K562 (cell line): Measurements from ENCODE around the gene RFT1. TPM values are rescaled to one million over a fixed set of nuclear protein-coding genes. Genes with fewer than 3 reads are reported as not detected.

Source experiments
- ATAC-seq: fragments of 200-7000 bp; cut with Tn5 transposase; 3 replicates; pipeline ENCODE4 v1.9.1; 2020; ENCODE audit warnings: moderate library complexity
- BruUV-seq: library from RNA; stranded (reverse); fragments of 400-500 nt; replicated peaks from 2 replicates; lab custom pipeline; 2021; lab: Mats Ljungman, UMichigan
- CTCF ChIA-PET: fragments of 300-600 bp; formaldehyde crosslinking; extraction: SDS; loops from one replicate; lab custom pipeline; 2021; ENCODE audit warnings: low intra/inter-chr PET ratio; lab: Yijun Ruan, JAX
- POLR2A ChIA-PET: fragments of 300-600, 350-650 bp; sonication (Branson Sonifier 250); formaldehyde crosslinking; extraction: SDS; loops from one replicate; lab custom pipeline; 2021; ENCODE audit warnings: antibody characterized with exemption, inconsistent platforms; lab: Yijun Ruan, JAX
- DNase-seq, 4 experiments: peaks; one replicate each; pipeline versions ENCODE4 v3.0.0 to v3.0.0-alpha.2; 2011 to 2018; ENCODE audit warnings: low spot score in 3 of 4, mixed read lengths in 3 of 4; ENCODE audit errors: extremely low read depth in 1 of 4
- FAIRE-seq: peaks from 2 replicates; lab custom pipeline; 2011; peaks lifted over from hg19 to GRCh38; lab: Jason Lieb, UNC
- H2AFZ ChIP-seq: 2 replicates; pipeline ENCODE4 v1.6.0; 2011; ENCODE audit warnings: low read depth, low read length, control low read depth, inconsistent platforms
- H3K27ac ChIP-seq: fragments of 200-600 bp; 3 replicates; pipeline ENCODE4 v1.8.0; 2011; ENCODE audit warnings: low read depth, mild to moderate bottlenecking, control low read depth, inconsistent platforms, low read length, moderate library complexity, mixed read lengths; ENCODE audit errors: extremely low read depth
- H3K27me3 ChIP-seq, 2 experiments: fragments of 300-600 bp in 1 of 2; 2 replicates in 1 of 2; 3 replicates in 1 of 2; pipeline versions ENCODE4 v1.6.0 to v1.8.0; 2011; ENCODE audit warnings: inconsistent platforms in 2 of 2, low read length in 2 of 2, mild to moderate bottlenecking in 1 of 2, mixed read lengths in 1 of 2, moderate library complexity in 1 of 2; ENCODE audit not compliant: control insufficient read depth in 2 of 2, insufficient read depth in 2 of 2
- H3K36me3 ChIP-seq: fragments of 300-600 bp; 3 replicates; pipeline ENCODE4 v1.8.0; 2011; ENCODE audit warnings: mild to moderate bottlenecking, low read length, inconsistent platforms; ENCODE audit not compliant: control insufficient read depth, insufficient read depth
- H3K4me1 ChIP-seq, 2 experiments: fragments of 200-600 bp in 1 of 2; replicated peaks in 1 of 2; 2 replicates in 1 of 2; 3 replicates in 1 of 2; pipeline versions ENCODE4 v1.5.1 to v1.8.0; 2011; ENCODE audit warnings: inconsistent platforms in 2 of 2, low read length in 2 of 2, mild to moderate bottlenecking in 1 of 2, mixed read lengths in 1 of 2, moderate library complexity in 1 of 2; ENCODE audit not compliant: control insufficient read depth in 2 of 2, insufficient read depth in 2 of 2
- H3K4me2 ChIP-seq: 2 replicates; pipeline ENCODE4 v1.6.1; 2011; ENCODE audit warnings: low read length, control low read depth, inconsistent platforms, mixed read lengths; ENCODE audit not compliant: insufficient read depth
- H3K4me3 ChIP-seq: fragments of 200-600 bp; sonication (generic), shearing (Covaris generic); 2 replicates; pipeline ENCODE4 v1.5.1; 2016; ENCODE audit warnings: control low read depth, inconsistent platforms
- H3K79me2 ChIP-seq: fragments of 200-600 bp; 3 replicates; pipeline ENCODE4 v1.8.0; 2011; ENCODE audit warnings: low read length, inconsistent platforms; ENCODE audit not compliant: control insufficient read depth, insufficient read depth
- H3K9ac ChIP-seq, 2 experiments: 2 replicates each; pipeline versions ENCODE4 v1.6.0 to v1.6.1; 2011; ENCODE audit warnings: low read depth in 2 of 2, low read length in 2 of 2, control low read depth in 1 of 2, inconsistent platforms in 1 of 2, mild to moderate bottlenecking in 1 of 2, mixed read lengths in 1 of 2; ENCODE audit not compliant: insufficient read depth in 1 of 2
- H3K9me1 ChIP-seq: one replicate; pipeline ENCODE4 v1.6.0; 2011; ENCODE audit warnings: inconsistent platforms, mild to moderate bottlenecking, low read length, moderate library complexity; ENCODE audit not compliant: control insufficient read depth, insufficient read depth
- H3K9me3 ChIP-seq: replicated peaks from 2 replicates; pipeline ENCODE4 v1.5.1; 2011; ENCODE audit warnings: low read depth, low read length, inconsistent platforms; ENCODE audit not compliant: control insufficient read depth, insufficient read depth
- H4K20me1 ChIP-seq: replicated peaks from 2 replicates; pipeline ENCODE4 v1.6.1; 2011; ENCODE audit warnings: low read length, inconsistent platforms, mixed read lengths; ENCODE audit not compliant: control insufficient read depth, insufficient read depth
- CBFA2T2 ChIP-seq: fragments of 450-650 bp; conservative IDR thresholded peaks from 2 replicates; pipeline ENCODE4 v1.6.1; 2017; ENCODE audit warnings: mild to moderate bottlenecking
- DPF2 ChIP-seq: fragments of 450-650 bp; IDR thresholded peaks from 2 replicates; pipeline ENCODE4 v1.6.1; 2016
- JUND ChIP-seq, 2 experiments: IDR thresholded peaks; 2 replicates in 1 of 2; 3 replicates in 1 of 2; pipeline ENCODE4 v1.6.1; 2011; ENCODE audit warnings: borderline replicate concordance in 2 of 2, low read depth in 2 of 2, low read length in 2 of 2, improper control_type of control experiment in 1 of 2, missing biosample characterization in 1 of 2, missing genetic modification characterization in 1 of 2, missing genetic modification reagents in 1 of 2
- NR2C2 ChIP-seq, 2 experiments: fragments of 200-800 bp in 1 of 2; sonication (Bioruptor generic) in 1 of 2; sonication (generic) in 1 of 2; formaldehyde crosslinking in 1 of 2; IDR thresholded peaks; 2 replicates each; pipeline versions ENCODE4 v1.6.1 to v1.8.0; 2016 to 2022; ENCODE audit warnings: mild to moderate bottlenecking in 1 of 2, missing compliant biosample characterization in 1 of 2, missing genetic modification characterization in 1 of 2, missing genetic modification reagents in 1 of 2
- PRDM10 ChIP-seq: fragments of 450-650 bp; IDR thresholded peaks from 2 replicates; pipeline ENCODE4 v1.6.1; 2018; ENCODE audit not compliant: partially characterized antibody
- ZFP30 ChIP-seq: fragments of 250-450 bp; sonication (Bioruptor Pico); IDR thresholded peaks from 2 replicates; pipeline ENCODE4 v1.8.0; 2022; ENCODE audit warnings: moderate library complexity, mild to moderate bottlenecking, inconsistent platforms, borderline replicate concordance
- ZNF280A ChIP-seq: fragments of 450-650 bp; IDR thresholded peaks from 2 replicates; pipeline ENCODE4 v1.6.1; 2018; ENCODE audit warnings: mild to moderate bottlenecking, low read depth; ENCODE audit not compliant: partially characterized antibody
- ZNF316 ChIP-seq: fragments of 450-650 bp; IDR thresholded peaks from 2 replicates; pipeline ENCODE4 v1.6.1; 2016
- WGBS: fragments of 100-300 bp; shearing (Covaris generic); methylation state at CpG from one replicate; pipeline ENCODE4 v1.1.6; 2016; ENCODE audit warnings: low coverage, mixed read lengths; ENCODE audit not compliant: insufficient coverage; ENCODE audit errors: missing lambda C conversion rate; 5-methylcytosine and 5-hydroxymethylcytosine counted together
- in situ Hi-C: fragments of 300-500 bp; cut with MboI; formaldehyde crosslinking; loops from 4 replicates; pipeline ENCODE4 v1.15.0; 2018; ENCODE audit warnings: inconsistent platforms, mixed read lengths
- intact Hi-C: fragments of 100-400 bp; cut with micrococcal nuclease; formaldehyde crosslinking; loops from 2 replicates; pipeline ENCODE4 v1.14.2; 2022
- polyA plus RNA-seq, 8 experiments: library from polyadenylated mRNA; depleted of rRNA in 4 of 8; stranded (reverse) in 5 of 8; unstranded in 3 of 8; fragments of >200 nt; fragmentation: Nextera tagmentation in 2 of 8; fragmentation: Illumina TruSeq in 1 of 8; extraction: Ambion mirVana in 2 of 8; extraction: Trizol in 1 of 8; gene quantifications; 2 replicates each; pipeline versions ENCODE4 v1.2.1 to v1.2.3, GENCODE V29; 2011 to 2014; ENCODE audit warnings: inconsistent platforms in 1 of 8, missing spikeins in 1 of 8
- total RNA-seq, 7 experiments: library from RNA; depleted of rRNA in 6 of 7; stranded (reverse); fragments of >200 nt in 6 of 7; fragmentation: Illumina TruSeq in 2 of 7; extraction: Trizol in 2 of 7; gene quantifications; 2 replicates each; pipeline versions ENCODE4 v1.2.1 to v1.2.3, GENCODE V29; 2011 to 2021; ENCODE audit warnings: low replicate concordance in 1 of 7

Gene RFT1
- total and polyA plus RNA-seq, 9 of the 15 experiments (the other 6 are each of a cell fraction or from before 2014, with no cell fraction given) = 4.4 to 23.8 (median 8.9) TPM

- TF ChIP-seq ZNF316 (peak; percentile 46), ZNF280A (no peak)
- POLR2A ChIA-PET = interaction anchor here (0.6 kb wide), 1 partner anchor 748 kb away, joined by 3 read pairs; no protein-coding TSS in a partner anchor
- FAIRE-seq (no peak), ATAC-seq (no peak), DNase-seq (no peak)
- Histone ChIP-seq H3K27me3 (no peaks in the 10 kb centered on the region), H3K9me3 (no peaks in the 10 kb centered on the region), H3K4me2 (no peak overlapping the region), H3K27ac (no peak overlapping the region), H3K4me3 (no peak overlapping the region), H3K79me2 (peaks cover 11% of the 10 kb centered on the region; the same call in 2 of the 3 replicates), H4K20me1 (no peaks in the 10 kb centered on the region), H3K36me3 (no peaks in the 10 kb centered on the region), H2AFZ (no peak overlapping the region), H3K9me1 (no peaks in the 10 kb centered on the region), H3K4me1 (peaks cover 11 to 16% of the 10 kb centered on the region in 2 experiments; a peak in 3 of 5 replicates), H3K9ac (no peak overlapping the region)
- WGBS = 41% methylated on average over 5 of the region's 5 CpGs
- intact Hi-C loops (loop anchor here (5.0 kb wide), 1 partner anchor 65 kb away; no protein-coding TSS in a partner anchor), in situ Hi-C loops (no loop called here)
- CTCF ChIA-PET = no interaction called here
- no TSS peak for BruUV-seq
These were observed 2.1 kb upstream of the RFT1 start for GRCh38 chr3:53132347-53132746.

- intact Hi-C loops = loop anchor here (5.0 kb wide), 1 partner anchor 66 kb away; no protein-coding TSS in a partner anchor
- 9% methylated on average over 4 of the region's 4 CpGs for WGBS
- peak overlapping the region; percentile 84 for H3K27ac ChIP-seq
- H3K79me2 ChIP-seq = peaks cover 11% of the 10 kb centered on the region; the same call in 2 of the 3 replicates
- DNase-seq (peak in 3 of 4 experiments; percentile 25 to 74 (median 62)), FAIRE-seq (peak; percentile 84), ATAC-seq (peak; percentile 63)
- H3K4me2 ChIP-seq = peak overlapping the region; percentile 87
- BruUV-seq = no TSS peak
- no peaks in the 10 kb centered on the region for H3K27me3 ChIP-seq
- POLR2A ChIA-PET = interaction anchor here (0.7 kb wide), 1 partner anchor 78 kb away, joined by 4 read pairs; no protein-coding TSS in a partner anchor
- peaks cover 11 to 16% of the 10 kb centered on the region in 2 experiments; a peak in 3 of 5 replicates for H3K4me1 ChIP-seq
- CTCF ChIA-PET = no interaction called here
- no peaks in the 10 kb centered on the region for H3K9me3 ChIP-seq
- no peaks in the 10 kb centered on the region for H3K9me1 ChIP-seq
- in situ Hi-C loops = no loop called here
- H4K20me1 ChIP-seq = no peaks in the 10 kb centered on the region
- no peaks in the 10 kb centered on the region for H3K36me3 ChIP-seq
- peak overlapping the region; percentile 92 for H3K4me3 ChIP-seq
- H3K9ac ChIP-seq = peak overlapping the region in 1 of 2 experiments; percentile 72; a peak in 3 of 4 replicates
- H2AFZ ChIP-seq = peak overlapping the region; percentile 99
- TF ChIP-seq JUND (IDR thresholded peaks at IDR 0.05; ENCODE audit: borderline replicate concordance, low read depth, low read length) = peak; percentile 74
- peak; percentile 65; the same call in 2 of the 3 replicates for TF ChIP-seq JUND (tag; IDR thresholded peaks at IDR 0.05; ENCODE audit: borderline replicate concordance, low read depth, low read length)
- TF ChIP-seq CBFA2T2 = peak; percentile 74
- peak; percentile 62 for TF ChIP-seq DPF2
- TF ChIP-seq ZFP30 = no peak
- peak; percentile 34 for TF ChIP-seq PRDM10
- TF ChIP-seq NR2C2 (CRISPR knock-in tag; IDR thresholded peaks at IDR 0.05) = no peak
- peak; percentile 32; the same call in 1 of the 2 replicates for TF ChIP-seq NR2C2 (tag; IDR thresholded peaks at IDR 0.05)
These were observed 861 bp upstream of the RFT1 start for GRCh38 chr3:53131096-53131495.
